ENCODE results near the gene CHID1.

The CHID1 gene

GRCh38 chr11:932435-932834 lies 21.8 kb upstream of the CHID1 start:
- DNase-seq = no peak

- DNase-seq = no peak
Measured at GRCh38 chr11:931385-931784, 20.8 kb upstream of the CHID1 start.

- DNase-seq = no peak
Measured at GRCh38 chr11:929405-929804, 18.8 kb upstream of the CHID1 start.

- DNase-seq = no peak
Measured at GRCh38 chr11:928786-929185, 18.2 kb upstream of the CHID1 start.

- DNase-seq = peak; percentile 20
Measured at GRCh38 chr11:927871-928270, 17.3 kb upstream of the CHID1 start.

- no peak for DNase-seq
Measured at GRCh38 chr11:926341-926916, 15.8 kb upstream of the CHID1 start.

GRCh38 chr11:925496-926301 lies 15.1 kb upstream of the CHID1 start, which contains the start of gene AP2A2:
Gene AP2A2 (plus strand): TSS chr11:925870. CDS start chr11:926022, 152 bp downstream.
- peak; percentile 86 for DNase-seq

- DNase-seq = no peak
Measured at GRCh38 chr11:925158-925495, 14.5 kb upstream of the CHID1 start.

- DNase-seq = no peak
Measured at GRCh38 chr11:924406-925157, 14.0 kb upstream of the CHID1 start.

GRCh38 chr11:923691-924405 lies 13.2 kb upstream of the CHID1 start:
- no peak for DNase-seq

GRCh38 chr11:921921-922678 lies 11.5 kb upstream of the CHID1 start:
- no peak for DNase-seq

GRCh38 chr11:917426-917825 lies 6.8 kb upstream of the CHID1 start:
- DNase-seq = no peak

GRCh38 chr11:914747-915501 lies 4.3 kb upstream of the CHID1 start:
- DNase-seq = no peak

GRCh38 chr11:914204-914603 lies 3.6 kb upstream of the CHID1 start:
- DNase-seq = no peak

- DNase-seq = no peak
Measured at GRCh38 chr11:913043-913442, 2.4 kb upstream of the CHID1 start.

- no peak for DNase-seq
Measured at GRCh38 chr11:912266-912665, 1.7 kb upstream of the CHID1 start.

GRCh38 chr11:911890-912219 lies 1.2 kb upstream of the CHID1 start:
- DNase-seq = no peak

- DNase-seq = no peak
Measured at GRCh38 chr11:911031-911889, 650 bp upstream of the CHID1 start.

GRCh38 chr11:910044-910588 lies 494 bp downstream of the CHID1 start:
- DNase-seq = no peak

- DNase-seq = no peak
Measured at GRCh38 chr11:909406-909805, 1.2 kb downstream of the CHID1 start.

GRCh38 chr11:908273-908672 lies 2.3 kb downstream of the CHID1 start:
- no peak for DNase-seq

All from activated effector memory CD4-positive, alpha-beta T cell treated with Interleukin-2 at 50 U/mL for 16 hours (primary cell).